K562 (cell line): ENCODE results near the gene SIK3. TPM values are rescaled to one million over a fixed set of nuclear protein-coding genes. Genes with fewer than 3 reads are reported as not detected.

Source experiments
- ATAC-seq: fragments of 200-7000 bp; cut with Tn5 transposase; 3 replicates; pipeline ENCODE4 v1.9.1; 2020; ENCODE audit warnings: moderate library complexity
- BruUV-seq: library from RNA; stranded (reverse); fragments of 400-500 nt; replicated peaks from 2 replicates; lab custom pipeline; 2021; lab: Mats Ljungman, UMichigan
- CTCF ChIA-PET: fragments of 300-600 bp; formaldehyde crosslinking; extraction: SDS; loops from one replicate; lab custom pipeline; 2021; ENCODE audit warnings: low intra/inter-chr PET ratio; lab: Yijun Ruan, JAX
- POLR2A ChIA-PET: fragments of 300-600, 350-650 bp; sonication (Branson Sonifier 250); formaldehyde crosslinking; extraction: SDS; loops from one replicate; lab custom pipeline; 2021; ENCODE audit warnings: antibody characterized with exemption, inconsistent platforms; lab: Yijun Ruan, JAX
- DNase-seq, 4 experiments: peaks; one replicate each; pipeline versions ENCODE4 v3.0.0 to v3.0.0-alpha.2; 2011 to 2018; ENCODE audit warnings: low spot score in 3 of 4, mixed read lengths in 3 of 4; ENCODE audit errors: extremely low read depth in 1 of 4
- FAIRE-seq: peaks from 2 replicates; lab custom pipeline; 2011; peaks lifted over from hg19 to GRCh38; lab: Jason Lieb, UNC
- H2AFZ ChIP-seq: 2 replicates; pipeline ENCODE4 v1.6.0; 2011; ENCODE audit warnings: low read depth, low read length, control low read depth, inconsistent platforms
- H3K27ac ChIP-seq: fragments of 200-600 bp; 3 replicates; pipeline ENCODE4 v1.8.0; 2011; ENCODE audit warnings: low read depth, mild to moderate bottlenecking, control low read depth, inconsistent platforms, low read length, moderate library complexity, mixed read lengths; ENCODE audit errors: extremely low read depth
- H3K27me3 ChIP-seq, 2 experiments: fragments of 300-600 bp in 1 of 2; 2 replicates in 1 of 2; 3 replicates in 1 of 2; pipeline versions ENCODE4 v1.6.0 to v1.8.0; 2011; ENCODE audit warnings: inconsistent platforms in 2 of 2, low read length in 2 of 2, mild to moderate bottlenecking in 1 of 2, mixed read lengths in 1 of 2, moderate library complexity in 1 of 2; ENCODE audit not compliant: control insufficient read depth in 2 of 2, insufficient read depth in 2 of 2
- H3K36me3 ChIP-seq: fragments of 300-600 bp; 3 replicates; pipeline ENCODE4 v1.8.0; 2011; ENCODE audit warnings: mild to moderate bottlenecking, low read length, inconsistent platforms; ENCODE audit not compliant: control insufficient read depth, insufficient read depth
- H3K4me1 ChIP-seq, 2 experiments: fragments of 200-600 bp in 1 of 2; replicated peaks in 1 of 2; 2 replicates in 1 of 2; 3 replicates in 1 of 2; pipeline versions ENCODE4 v1.5.1 to v1.8.0; 2011; ENCODE audit warnings: inconsistent platforms in 2 of 2, low read length in 2 of 2, mild to moderate bottlenecking in 1 of 2, mixed read lengths in 1 of 2, moderate library complexity in 1 of 2; ENCODE audit not compliant: control insufficient read depth in 2 of 2, insufficient read depth in 2 of 2
- H3K4me2 ChIP-seq: 2 replicates; pipeline ENCODE4 v1.6.1; 2011; ENCODE audit warnings: low read length, control low read depth, inconsistent platforms, mixed read lengths; ENCODE audit not compliant: insufficient read depth
- H3K4me3 ChIP-seq: fragments of 200-600 bp; sonication (generic), shearing (Covaris generic); 2 replicates; pipeline ENCODE4 v1.5.1; 2016; ENCODE audit warnings: control low read depth, inconsistent platforms
- H3K79me2 ChIP-seq: fragments of 200-600 bp; 3 replicates; pipeline ENCODE4 v1.8.0; 2011; ENCODE audit warnings: low read length, inconsistent platforms; ENCODE audit not compliant: control insufficient read depth, insufficient read depth
- H3K9ac ChIP-seq, 2 experiments: 2 replicates each; pipeline versions ENCODE4 v1.6.0 to v1.6.1; 2011; ENCODE audit warnings: low read depth in 2 of 2, low read length in 2 of 2, control low read depth in 1 of 2, inconsistent platforms in 1 of 2, mild to moderate bottlenecking in 1 of 2, mixed read lengths in 1 of 2; ENCODE audit not compliant: insufficient read depth in 1 of 2
- H3K9me1 ChIP-seq: one replicate; pipeline ENCODE4 v1.6.0; 2011; ENCODE audit warnings: inconsistent platforms, mild to moderate bottlenecking, low read length, moderate library complexity; ENCODE audit not compliant: control insufficient read depth, insufficient read depth
- H3K9me3 ChIP-seq: replicated peaks from 2 replicates; pipeline ENCODE4 v1.5.1; 2011; ENCODE audit warnings: low read depth, low read length, inconsistent platforms; ENCODE audit not compliant: control insufficient read depth, insufficient read depth
- H4K20me1 ChIP-seq: replicated peaks from 2 replicates; pipeline ENCODE4 v1.6.1; 2011; ENCODE audit warnings: low read length, inconsistent platforms, mixed read lengths; ENCODE audit not compliant: control insufficient read depth, insufficient read depth
- ELF4 ChIP-seq: fragments of 450-650 bp; formaldehyde crosslinking; IDR thresholded peaks from 2 replicates; pipeline ENCODE4 v1.4.0; 2022; ENCODE audit warnings: missing genetic modification characterization
- GABPB2 ChIP-seq: fragments of 250-450 bp; sonication (Bioruptor Pico); conservative IDR thresholded peaks from 2 replicates; pipeline ENCODE4 v1.5.1; 2021; ENCODE audit warnings: mild to moderate bottlenecking
- HBP1 ChIP-seq: fragments of 450-650 bp; formaldehyde crosslinking; IDR thresholded peaks from 2 replicates; pipeline ENCODE4 v1.4.0; 2022; ENCODE audit warnings: missing genetic modification characterization
- HMBOX1 ChIP-seq: sonication (generic); IDR thresholded peaks from 2 replicates; pipeline ENCODE4 v1.6.1; 2016
- MEIS2 ChIP-seq: fragments of 450-650 bp; IDR thresholded peaks from 2 replicates; pipeline ENCODE4 v1.6.1; 2014; ENCODE audit warnings: mild to moderate bottlenecking; ENCODE audit not compliant: partially characterized antibody
- MIER1 ChIP-seq: fragments of 450-650 bp; IDR thresholded peaks from 2 replicates; pipeline ENCODE4 v1.6.1; 2016; ENCODE audit warnings: antibody characterized with exemption, mild to moderate bottlenecking, low read depth
- MTA1 ChIP-seq: fragments of 450-650 bp; IDR thresholded peaks from 2 replicates; pipeline ENCODE4 v1.6.1; 2017; ENCODE audit warnings: borderline replicate concordance
- NCOA4 ChIP-seq: fragments of 450-650 bp; IDR thresholded peaks from 2 replicates; pipeline ENCODE4 v1.6.1; 2018; ENCODE audit warnings: mild to moderate bottlenecking; ENCODE audit not compliant: partially characterized antibody
- TCFL5 ChIP-seq: fragments of 250-450 bp; sonication (Bioruptor Pico); conservative IDR thresholded peaks from 2 replicates; pipeline ENCODE4 v1.6.1; 2021; ENCODE audit warnings: mild to moderate bottlenecking, moderate library complexity, matching md5 sums
- ZFP1 ChIP-seq: fragments of 450-650 bp; formaldehyde crosslinking; IDR thresholded peaks from 2 replicates; pipeline ENCODE4 v1.4.0; 2020; ENCODE audit warnings: mild to moderate bottlenecking, mixed read lengths
- WGBS: fragments of 100-300 bp; shearing (Covaris generic); methylation state at CpG from one replicate; pipeline ENCODE4 v1.1.6; 2016; ENCODE audit warnings: low coverage, mixed read lengths; ENCODE audit not compliant: insufficient coverage; ENCODE audit errors: missing lambda C conversion rate; 5-methylcytosine and 5-hydroxymethylcytosine counted together
- in situ Hi-C: fragments of 300-500 bp; cut with MboI; formaldehyde crosslinking; loops from 4 replicates; pipeline ENCODE4 v1.15.0; 2018; ENCODE audit warnings: inconsistent platforms, mixed read lengths
- intact Hi-C: fragments of 100-400 bp; cut with micrococcal nuclease; formaldehyde crosslinking; loops from 2 replicates; pipeline ENCODE4 v1.14.2; 2022
- polyA plus RNA-seq, 8 experiments: library from polyadenylated mRNA; depleted of rRNA in 4 of 8; stranded (reverse) in 5 of 8; unstranded in 3 of 8; fragments of >200 nt; fragmentation: Nextera tagmentation in 2 of 8; fragmentation: Illumina TruSeq in 1 of 8; extraction: Ambion mirVana in 2 of 8; extraction: Trizol in 1 of 8; gene quantifications; 2 replicates each; pipeline versions ENCODE4 v1.2.1 to v1.2.3, GENCODE V29; 2011 to 2014; ENCODE audit warnings: inconsistent platforms in 1 of 8, missing spikeins in 1 of 8
- total RNA-seq, 7 experiments: library from RNA; depleted of rRNA in 6 of 7; stranded (reverse); fragments of >200 nt in 6 of 7; fragmentation: Illumina TruSeq in 2 of 7; extraction: Trizol in 2 of 7; gene quantifications; 2 replicates each; pipeline versions ENCODE4 v1.2.1 to v1.2.3, GENCODE V29; 2011 to 2021; ENCODE audit warnings: low replicate concordance in 1 of 7

Gene SIK3
- total and polyA plus RNA-seq, 9 of the 15 experiments (the other 6 are each of a cell fraction or from before 2014, with no cell fraction given) = 1.6 to 21.6 (median 8.0) TPM

DNA sequence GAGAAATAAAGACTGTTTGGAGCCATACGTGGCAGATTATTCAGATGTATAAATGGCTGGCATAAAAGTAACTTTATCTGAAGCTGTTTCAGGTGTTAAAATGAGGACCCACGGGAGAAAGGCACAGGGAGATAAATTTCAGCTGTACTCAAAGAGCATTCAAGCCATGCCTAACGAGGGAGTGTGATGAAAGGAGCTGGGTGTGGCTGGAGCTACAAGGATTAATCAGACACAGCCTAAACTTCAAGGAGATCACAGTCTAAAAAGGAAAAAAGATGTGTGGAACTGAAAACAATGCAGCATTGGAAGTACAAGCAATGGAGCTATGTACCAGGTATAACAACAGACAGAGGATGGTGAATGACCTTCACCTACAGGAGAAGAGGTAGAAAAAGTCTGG is 140.0 kb downstream of the SIK3 start:
- peaks cover 7% of the 10 kb centered on the region; the same call in 2 of the 3 replicates for H3K79me2 ChIP-seq
- POLR2A ChIA-PET = interaction anchor here (0.8 to 2.1 kb wide), 4 partner anchors 12 to 117 kb away, joined by 3 to 6 read pairs (median 4); no protein-coding TSS in a partner anchor
- CTCF ChIA-PET = no interaction called here
- H2AFZ ChIP-seq = no peak overlapping the region
- no peak overlapping the region for H3K9ac ChIP-seq
- no peaks in the 10 kb centered on the region for H3K9me3 ChIP-seq
- no peaks in the 10 kb centered on the region for H3K9me1 ChIP-seq
- intact Hi-C loops (no loop called here), in situ Hi-C loops (no loop called here)
- WGBS = 12% methylated on average over 3 of the region's 3 CpGs
- H3K4me2 ChIP-seq = no peak overlapping the region
- DNase-seq (peak in 2 of 4 experiments; percentile 25 to 37), ATAC-seq (peak; percentile 84), FAIRE-seq (no peak)
- H3K4me1 ChIP-seq = no peaks in the 10 kb centered on the region; a peak in 2 of 5 replicates
- H3K36me3 ChIP-seq = peaks cover 27% of the 10 kb centered on the region
- H4K20me1 ChIP-seq = no peaks in the 10 kb centered on the region; the same call in 1 of the 2 replicates
- H3K4me3 ChIP-seq = no peak overlapping the region
- H3K27ac ChIP-seq = no peak overlapping the region
- H3K27me3 ChIP-seq = no peaks in the 10 kb centered on the region
- no TSS peak for BruUV-seq
- peak; percentile 27; the same call in 1 of the 2 replicates for TF ChIP-seq HMBOX1
- no peak for TF ChIP-seq GABPB2 (CRISPR knock-in tag)
- peak; percentile 7 for TF ChIP-seq MEIS2
- TF ChIP-seq MTA1 = no peak

- TF ChIP-seq ZFP1 (CRISPR knock-in tag) (no peak), ELF4 (CRISPR knock-in tag) (no peak), TCFL5 (CRISPR knock-in tag) (no peak), MIER1 (no peak), NCOA4 (no peak), HBP1 (CRISPR knock-in tag) (no peak)
- no peak overlapping the region for H3K27ac ChIP-seq
- WGBS = 56% methylated on average over 4 of the region's 4 CpGs
- peaks cover 27% of the 10 kb centered on the region for H3K36me3 ChIP-seq
- no peak overlapping the region for H2AFZ ChIP-seq
- no peaks in the 10 kb centered on the region; the same call in 1 of the 2 replicates for H4K20me1 ChIP-seq
- intact Hi-C loops = no loop called here
- FAIRE-seq = no peak
- H3K27me3 ChIP-seq = no peaks in the 10 kb centered on the region
- ChIA-PET POLR2A (interaction anchor here (1.1 to 1.2 kb wide), 2 partner anchors 8 to 27 kb away, joined by 4 read pairs; no protein-coding TSS in a partner anchor), CTCF (no interaction called here)
- H3K4me2 ChIP-seq = no peak overlapping the region
- no peaks in the 10 kb centered on the region for H3K9me1 ChIP-seq
- H3K9me3 ChIP-seq = no peaks in the 10 kb centered on the region
- H3K4me1 ChIP-seq = no peaks in the 10 kb centered on the region; a peak in 2 of 5 replicates
- ATAC-seq = no peak
- H3K79me2 ChIP-seq = peaks cover 3% of the 10 kb centered on the region; the same call in 1 of the 3 replicates
- H3K9ac ChIP-seq = no peak overlapping the region
- no peak overlapping the region for H3K4me3 ChIP-seq
- in situ Hi-C loops = no loop called here
- DNase-seq = no peak
- BruUV-seq = no TSS peak
Observed at GRCh38 chr11:116955949-116956348, 142.3 kb downstream of the SIK3 start.
